Tibial nerve (tissue), 3 donors: Measurements from ENCODE around the gene OR52I2.

Experiments used
- CTCF ChIP-seq, 5 experiments: fragments of 200-600 bp in 3 of 5; fragments of 450-650 bp in 2 of 5; sonication (generic) in 3 of 5; IDR thresholded peaks; one replicate each; pipeline ENCODE4 v1.5.1; 2016 to 2019; ENCODE audit warnings: antibody characterized with exemption in 5 of 5, mild to moderate bottlenecking in 3 of 5, moderate library complexity in 2 of 5
- POLR2A ChIP-seq, 2 donors: fragments of 450-650 bp; IDR thresholded peaks; one replicate each; pipeline ENCODE4 v1.6.1; 2017; ENCODE audit warnings: antibody characterized with exemption in 2 of 2, mild to moderate bottlenecking in 2 of 2, moderate library complexity in 2 of 2

GRCh38 chr11:4606231-4607015 is 24.9 kb downstream of the OR52I2 start:
- no peak for TF ChIP-seq POLR2A (IDR thresholded peaks at IDR 0.05)
- no peak for TF ChIP-seq CTCF (IDR thresholded peaks at IDR 0.05)
